ENCODE measurements around the gene JAKMIP1. TPM values are rescaled to one million over a fixed set of nuclear protein-coding genes. Genes with fewer than 3 reads are reported as not detected.
"Not testable (repeated sequence)": the region's sequence is repeated elsewhere in the genome, so short reads cannot be mapped to it uniquely, and the experiment has no call there.

Gene JAKMIP1
- total RNA-seq, 1 donor from 2014 or later, result 11.3 TPM

GRCh38 chr4:6224735-6225134 is 24.4 kb upstream of the JAKMIP1 start:
- no peaks in the 10 kb centered on the region for H3K9me3 Mint-ChIP-seq
- no peak overlapping the region for H3K4me3 Mint-ChIP-seq (ENCODE audit: low read depth)
- intact Hi-C loops (cut with micrococcal nuclease), result loop anchor here (10.0 kb wide), 1 partner anchor 230 kb away; no protein-coding TSS in a partner anchor
- H3K27ac Mint-ChIP-seq, result no peak overlapping the region
- no peak for DNase-seq (ENCODE audit: low spot score)
- no peaks in the 10 kb centered on the region for H3K4me1 Mint-ChIP-seq (ENCODE audit: low read depth)
- peaks cover 41% of the 10 kb centered on the region for H3K27me3 Mint-ChIP-seq (ENCODE audit: low read depth)
- H3K36me3 Mint-ChIP-seq (ENCODE audit: low read depth), result no peaks in the 10 kb centered on the region

GRCh38 chr4:6222761-6223292 is 22.5 kb upstream of the JAKMIP1 start:
- Mint-ChIP-seq H3K4me1 (ENCODE audit: low read depth) (no peaks in the 10 kb centered on the region), H3K27me3 (ENCODE audit: low read depth) (peaks cover 59% of the 10 kb centered on the region), H3K36me3 (ENCODE audit: low read depth) (no peaks in the 10 kb centered on the region), H3K4me3 (ENCODE audit: low read depth) (no peak overlapping the region), H3K27ac (no peak overlapping the region), H3K9me3 (no peaks in the 10 kb centered on the region)
- intact Hi-C loops (cut with micrococcal nuclease), result loop anchor here (10.0 kb wide), 1 partner anchor 228 kb away; no protein-coding TSS in a partner anchor
- no peak for DNase-seq (ENCODE audit: low spot score)

- Mint-ChIP-seq H3K27me3 (ENCODE audit: low read depth) (peaks cover 64% of the 10 kb centered on the region), H3K4me3 (ENCODE audit: low read depth) (no peak overlapping the region)
- intact Hi-C loops (cut with micrococcal nuclease), result loop anchor here (10.0 kb wide), 1 partner anchor 227 kb away; no protein-coding TSS in a partner anchor
Observed at GRCh38 chr4:6221851-6222760, 21.8 kb upstream of the JAKMIP1 start.

GRCh38 chr4:6221301-6221850 is 21.0 kb upstream of the JAKMIP1 start:
- no peak for DNase-seq (ENCODE audit: low spot score)
- Mint-ChIP-seq H3K4me1 (ENCODE audit: low read depth) (no peaks in the 10 kb centered on the region), H3K27me3 (ENCODE audit: low read depth) (peaks cover 70% of the 10 kb centered on the region), H3K36me3 (ENCODE audit: low read depth) (no peaks in the 10 kb centered on the region), H3K9me3 (no peaks in the 10 kb centered on the region), H3K4me3 (ENCODE audit: low read depth) (no peak overlapping the region), H3K27ac (no peak overlapping the region)
- intact Hi-C loops (cut with micrococcal nuclease), result loop anchor here (10.0 kb wide), 1 partner anchor 227 kb away; no protein-coding TSS in a partner anchor

More at GRCh38 chr4:6221851-6222760, 21.8 kb upstream of the JAKMIP1 start:
- Mint-ChIP-seq H3K4me1 (ENCODE audit: low read depth) (no peaks in the 10 kb centered on the region), H3K27ac (no peak overlapping the region), H3K9me3 (no peaks in the 10 kb centered on the region), H3K36me3 (ENCODE audit: low read depth) (no peaks in the 10 kb centered on the region)
- DNase-seq (ENCODE audit: low spot score), result no peak

GRCh38 chr4:6217716-6218381 is 17.5 kb upstream of the JAKMIP1 start:
- Mint-ChIP-seq H3K4me1 (ENCODE audit: low read depth) (no peaks in the 10 kb centered on the region), H3K27ac (no peak overlapping the region), H3K27me3 (ENCODE audit: low read depth) (peaks cover 57% of the 10 kb centered on the region), H3K36me3 (ENCODE audit: low read depth) (no peaks in the 10 kb centered on the region), H3K4me3 (ENCODE audit: low read depth) (no peak overlapping the region), H3K9me3 (no peaks in the 10 kb centered on the region)
- intact Hi-C loops (cut with micrococcal nuclease), result no loop called here
- no peak for DNase-seq (ENCODE audit: low spot score)

- Mint-ChIP-seq H3K36me3 (ENCODE audit: low read depth) (no peaks in the 10 kb centered on the region), H3K9me3 (no peaks in the 10 kb centered on the region), H3K4me1 (ENCODE audit: low read depth) (no peaks in the 10 kb centered on the region), H3K4me3 (ENCODE audit: low read depth) (no peak overlapping the region), H3K27ac (no peak overlapping the region), H3K27me3 (ENCODE audit: low read depth) (peaks cover 52% of the 10 kb centered on the region)
- no peak for DNase-seq (ENCODE audit: low spot score)
- intact Hi-C loops (cut with micrococcal nuclease), result no loop called here
Observed at GRCh38 chr4:6216588-6216987, 16.2 kb upstream of the JAKMIP1 start.

DNA sequence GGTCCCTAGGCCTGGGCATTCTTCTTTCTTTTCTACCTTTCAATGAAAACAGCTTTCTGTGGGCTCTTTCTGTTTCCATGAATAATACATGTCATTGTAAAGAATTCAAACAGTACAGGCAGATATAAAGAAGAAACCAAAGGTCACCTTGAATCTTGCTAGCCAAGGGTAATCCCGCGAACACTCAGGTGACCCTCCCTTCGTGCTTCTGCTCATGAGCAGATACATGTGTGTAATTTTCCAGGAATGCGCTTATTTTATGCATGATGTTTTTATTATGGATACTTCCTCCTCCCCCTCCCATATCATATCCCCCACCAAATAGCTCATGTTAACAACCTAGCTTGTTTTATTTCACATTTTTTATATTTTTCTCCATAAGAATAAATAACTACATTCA is 9.6 kb upstream of the JAKMIP1 start:
- peaks cover 4% of the 10 kb centered on the region for H3K27me3 Mint-ChIP-seq (ENCODE audit: low read depth)
- no peaks in the 10 kb centered on the region for H3K36me3 Mint-ChIP-seq (ENCODE audit: low read depth)
- H3K4me1 Mint-ChIP-seq (ENCODE audit: low read depth), result no peaks in the 10 kb centered on the region
- intact Hi-C loops (cut with micrococcal nuclease), result no loop called here
- no peaks in the 10 kb centered on the region for H3K9me3 Mint-ChIP-seq
- DNase-seq (ENCODE audit: low spot score), result no peak
- no peak overlapping the region for H3K4me3 Mint-ChIP-seq (ENCODE audit: low read depth)
- no peak overlapping the region for H3K27ac Mint-ChIP-seq

DNA sequence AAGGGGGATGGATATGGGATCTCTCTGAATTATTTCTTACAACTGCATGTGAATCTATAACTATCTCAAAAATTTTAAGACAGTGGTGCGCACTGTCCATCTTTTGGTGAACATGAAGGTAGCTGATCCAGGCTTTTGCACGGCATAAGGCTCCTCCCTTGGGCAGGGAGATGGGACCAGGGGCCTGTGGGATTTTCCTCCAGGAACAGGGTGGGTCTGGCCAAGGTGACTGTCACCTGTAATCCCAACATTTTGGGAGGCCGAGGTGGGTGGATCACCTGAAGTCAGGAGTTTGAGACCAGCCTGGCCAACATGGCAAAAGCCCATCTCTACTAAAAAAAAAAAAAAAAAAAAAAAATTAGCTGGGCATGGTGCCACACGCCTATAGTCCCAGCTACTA is 8.9 kb upstream of the JAKMIP1 start:
- DNase-seq (ENCODE audit: low spot score); H3K9me3 Mint-ChIP-seq; H3K27me3 Mint-ChIP-seq (ENCODE audit: low read depth); H3K4me1 Mint-ChIP-seq (ENCODE audit: low read depth); intact Hi-C loops (cut with micrococcal nuclease); H3K27ac Mint-ChIP-seq; H3K36me3 Mint-ChIP-seq (ENCODE audit: low read depth); H3K4me3 Mint-ChIP-seq (ENCODE audit: low read depth): not testable (repeated sequence)

DNA sequence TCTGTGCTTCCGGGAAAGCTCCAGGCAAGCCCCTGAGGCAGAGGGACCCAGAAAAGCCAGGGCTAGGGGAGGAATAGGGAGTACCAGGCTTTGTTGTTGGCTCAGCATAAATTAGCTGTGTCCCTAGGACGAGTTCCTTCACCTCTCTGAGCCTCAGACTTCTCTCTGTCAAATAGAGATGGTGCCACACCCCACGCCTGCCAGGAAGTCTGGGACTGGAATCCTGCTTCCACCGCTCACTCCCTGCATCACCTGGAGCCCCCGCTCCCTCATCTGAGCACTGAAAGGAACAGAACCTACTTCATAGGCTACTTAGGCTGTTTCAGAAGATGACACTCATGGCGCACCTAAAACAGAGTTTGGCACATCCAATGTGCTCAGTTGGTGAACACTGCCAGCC is 8.1 kb upstream of the JAKMIP1 start:
- H3K36me3 Mint-ChIP-seq (ENCODE audit: low read depth), result no peaks in the 10 kb centered on the region
- no peaks in the 10 kb centered on the region for H3K4me1 Mint-ChIP-seq (ENCODE audit: low read depth)
- no peaks in the 10 kb centered on the region for H3K9me3 Mint-ChIP-seq
- no peak for DNase-seq (ENCODE audit: low spot score)
- peaks cover 4% of the 10 kb centered on the region for H3K27me3 Mint-ChIP-seq (ENCODE audit: low read depth)
- no peak overlapping the region for H3K27ac Mint-ChIP-seq
- intact Hi-C loops (cut with micrococcal nuclease), result no loop called here
- H3K4me3 Mint-ChIP-seq (ENCODE audit: low read depth), result no peak overlapping the region

- intact Hi-C loops (cut with micrococcal nuclease), result no loop called here
- no peak overlapping the region for H3K27ac Mint-ChIP-seq
- H3K36me3 Mint-ChIP-seq (ENCODE audit: low read depth), result no peaks in the 10 kb centered on the region
- no peaks in the 10 kb centered on the region for H3K9me3 Mint-ChIP-seq
- H3K27me3 Mint-ChIP-seq (ENCODE audit: low read depth), result peaks cover 7% of the 10 kb centered on the region
- no peaks in the 10 kb centered on the region for H3K4me1 Mint-ChIP-seq (ENCODE audit: low read depth)
- DNase-seq (ENCODE audit: low spot score), result no peak
- no peak overlapping the region for H3K4me3 Mint-ChIP-seq (ENCODE audit: low read depth)
Observed at GRCh38 chr4:6207602-6208001, 7.3 kb upstream of the JAKMIP1 start.

GRCh38 chr4:6206771-6207290 is 6.5 kb upstream of the JAKMIP1 start:
- H3K36me3 Mint-ChIP-seq (ENCODE audit: low read depth), result no peaks in the 10 kb centered on the region
- H3K9me3 Mint-ChIP-seq, result no peaks in the 10 kb centered on the region
- no peak for DNase-seq (ENCODE audit: low spot score)
- no peak overlapping the region for H3K27ac Mint-ChIP-seq
- intact Hi-C loops (cut with micrococcal nuclease), result no loop called here
- H3K4me1 Mint-ChIP-seq (ENCODE audit: low read depth), result no peaks in the 10 kb centered on the region
- H3K4me3 Mint-ChIP-seq (ENCODE audit: low read depth), result no peak overlapping the region
- peaks cover 10% of the 10 kb centered on the region for H3K27me3 Mint-ChIP-seq (ENCODE audit: low read depth)

GRCh38 chr4:6205973-6206372 is 5.6 kb upstream of the JAKMIP1 start:
- peaks cover 18% of the 10 kb centered on the region for H3K27me3 Mint-ChIP-seq (ENCODE audit: low read depth)

More at GRCh38 chr4:6205973-6206372, 5.6 kb upstream of the JAKMIP1 start:
- DNase-seq (ENCODE audit: low spot score), result no peak
- intact Hi-C loops (cut with micrococcal nuclease), result no loop called here
- no peak overlapping the region for H3K27ac Mint-ChIP-seq
- peaks cover 3% of the 10 kb centered on the region for H3K36me3 Mint-ChIP-seq (ENCODE audit: low read depth)
- peaks cover 6% of the 10 kb centered on the region for H3K4me1 Mint-ChIP-seq (ENCODE audit: low read depth)
- peaks cover 3% of the 10 kb centered on the region for H3K9me3 Mint-ChIP-seq
- H3K4me3 Mint-ChIP-seq (ENCODE audit: low read depth), result no peak overlapping the region
